ENCODE results near the gene KIFBP. TPM values are rescaled to one million over a fixed set of nuclear protein-coding genes. Genes with fewer than 3 reads are reported as not detected.
A peak's percentile ranks its signal among the peaks of the same experiment; 100 is the strongest.

Gene KIFBP
- total and polyA plus RNA-seq, 9 of the 15 experiments (the other 6 are each of a cell fraction or from before 2014, with no cell fraction given) = 5.6 to 23.2 (median 14.8) TPM

- peak; percentile 77 for ATAC-seq
- WGBS (ENCODE audit: insufficient coverage, low coverage, missing lambda C conversion rate) = 4% methylated on average over 3 of the region's 3 CpGs
- TF ChIP-seq CHAMP1 (IDR thresholded peaks at IDR 0.05) (no peak), NFE2 (IDR thresholded peaks at IDR 0.05; ENCODE audit: low read depth) (peak; percentile 75), ZBTB34 (CRISPR knock-in tag; IDR thresholded peaks at IDR 0.05) (no peak), CC2D1A (IDR thresholded peaks at IDR 0.05) (no peak; the same call in 1 of the 2 replicates), RREB1 (CRISPR knock-in tag; IDR thresholded peaks at IDR 0.05) (no peak), MEF2A (IDR thresholded peaks at IDR 0.05; ENCODE audit: control insufficient read depth, low read depth, low read length) (no peak), TFAP4 (CRISPR knock-in tag; IDR thresholded peaks at IDR 0.05; ENCODE audit: borderline replicate concordance) (no peak), ZFX (CRISPR knock-in tag; IDR thresholded peaks at IDR 0.05) (no peak), ILK (tag; IDR thresholded peaks at IDR 0.05; ENCODE audit: borderline replicate concordance, low read depth) (no peak)
Observed at GRCh38 chr10:69018613-69019012, 30.0 kb downstream of the KIFBP start.

More at GRCh38 chr10:69018613-69019012, 30.0 kb downstream of the KIFBP start:
- H3K27me3 ChIP-seq (ENCODE audit: control insufficient read depth in 2 of 2, insufficient read depth in 2 of 2, low read length in 2 of 2) = no peaks in the 10 kb centered on the region
- no peaks in the 10 kb centered on the region for H3K9me3 ChIP-seq (replicated peaks; ENCODE audit: control insufficient read depth, insufficient read depth, low read depth, low read length)
- H3K4me3 ChIP-seq = no peak overlapping the region
- intact Hi-C loops (cut with micrococcal nuclease) = no loop called here
- no peaks in the 10 kb centered on the region for H3K79me2 ChIP-seq (ENCODE audit: control insufficient read depth, insufficient read depth, low read length)
- no peaks in the 10 kb centered on the region for H3K9me1 ChIP-seq (ENCODE audit: control insufficient read depth, insufficient read depth, low read length)
- H3K4me1 ChIP-seq (replicated peaks in 1 of 2; ENCODE audit: control insufficient read depth in 2 of 2, insufficient read depth in 2 of 2, low read length in 2 of 2) = peaks cover 12 to 14% of the 10 kb centered on the region in 2 experiments; a peak in 4 of 5 replicates
- in situ Hi-C loops (cut with MboI) = loop anchor here (5.0 kb wide), 1 partner anchor 394 kb away; no protein-coding TSS in a partner anchor
- H3K9ac ChIP-seq (ENCODE audit: insufficient read depth in 1 of 2, low read depth in 2 of 2, low read length in 2 of 2) = peak overlapping the region in 1 of 2 experiments; percentile 15; a peak in 1 of 4 replicates
- ChIA-PET POLR2A (interaction anchor here (0.7 to 1.0 kb wide), 7 partner anchors 10 to 487 kb away, joined by 3 to 5 read pairs (median 4); no protein-coding TSS in a partner anchor), CTCF (ENCODE audit: low intra/inter-chr PET ratio) (no interaction called here)
- H2AFZ ChIP-seq (ENCODE audit: low read depth, low read length) = peak overlapping the region; percentile 17; the same call in 1 of the 2 replicates
- DNase-seq (ENCODE audit: extremely low read depth in 1 of 4, low spot score in 3 of 4) (peak; percentile 65 to 77 (median 73)), FAIRE-seq (peak; percentile 68)
- peak overlapping the region; percentile 66 for H3K4me2 ChIP-seq (ENCODE audit: insufficient read depth, low read length)
- no TSS peak for BruUV-seq (replicated peaks)
- H3K36me3 ChIP-seq (ENCODE audit: control insufficient read depth, insufficient read depth, low read length) = peaks cover 16% of the 10 kb centered on the region
- H4K20me1 ChIP-seq (replicated peaks; ENCODE audit: control insufficient read depth, insufficient read depth, low read length) = no peaks in the 10 kb centered on the region
- no peak overlapping the region; the same call in 2 of the 3 replicates for H3K27ac ChIP-seq (ENCODE audit: extremely low read depth, low read depth, low read length)

Data from K562 (cell line).